ENCODE data around the gene GALNT18. TPM values are rescaled to one million over a fixed set of nuclear protein-coding genes. Genes with fewer than 3 reads are reported as not detected.
A peak's percentile ranks its signal among the peaks of the same experiment; 100 is the strongest.

GALNT18 gene
- total and polyA plus RNA-seq, 5 donors, result 17.5 to 32.2 (median 21.0) TPM

DNA sequence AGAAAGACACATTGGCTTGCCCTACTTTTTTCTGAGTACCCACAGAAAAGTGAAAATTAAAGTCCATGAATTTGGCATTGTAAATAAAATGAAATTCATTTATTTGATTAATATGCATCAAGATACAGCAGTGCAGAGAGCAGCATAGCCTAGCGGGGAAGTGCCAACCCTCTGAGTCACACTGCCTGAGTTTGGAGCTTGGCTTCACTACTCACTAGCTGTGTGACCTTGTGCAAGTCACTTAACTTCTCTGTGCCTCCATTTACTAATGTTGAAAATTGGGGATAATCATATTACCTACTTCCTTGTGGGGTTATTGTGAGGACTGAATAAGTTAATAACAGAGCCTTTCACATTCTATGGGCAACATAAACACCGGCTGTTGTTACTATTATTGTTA lies 157.2 kb downstream of the GALNT18 start:
- H3K4me1 ChIP-seq (ENCODE audit: control insufficient read depth, insufficient read depth, low read length), result peaks cover 21% of the 10 kb centered on the region
- ATAC-seq, result no peak
- H3K4me3 ChIP-seq (ENCODE audit: low read length), result no peak overlapping the region
- H3K27ac ChIP-seq (ENCODE audit: low read length), result no peak overlapping the region
- WGBS, result 97% methylated on average over 2 of the region's 2 CpGs
- no peak for DNase-seq
- H3K27me3 ChIP-seq (ENCODE audit: control insufficient read depth, insufficient read depth), result no peaks in the 10 kb centered on the region
- intact Hi-C loops (cut with DNase I), result no loop called here
- H3K9me3 ChIP-seq (ENCODE audit: control insufficient read depth, low read length), result no peaks in the 10 kb centered on the region

GRCh38 chr11:11463405-11463804 lies 158.4 kb downstream of the GALNT18 start:
- ATAC-seq, result no peak
- WGBS, result 63% methylated on average over 10 of the region's 10 CpGs
- intact Hi-C loops (cut with DNase I), result no loop called here
- no peak overlapping the region for H3K27ac ChIP-seq (ENCODE audit: low read length)
- H3K9me3 ChIP-seq (ENCODE audit: control insufficient read depth, low read length), result no peaks in the 10 kb centered on the region
- H3K4me1 ChIP-seq (ENCODE audit: control insufficient read depth, insufficient read depth, low read length), result peaks cover 14% of the 10 kb centered on the region
- no peak for DNase-seq
- no peak overlapping the region for H3K4me3 ChIP-seq (ENCODE audit: low read length)
- no peaks in the 10 kb centered on the region for H3K27me3 ChIP-seq (ENCODE audit: control insufficient read depth, insufficient read depth)

DNA sequence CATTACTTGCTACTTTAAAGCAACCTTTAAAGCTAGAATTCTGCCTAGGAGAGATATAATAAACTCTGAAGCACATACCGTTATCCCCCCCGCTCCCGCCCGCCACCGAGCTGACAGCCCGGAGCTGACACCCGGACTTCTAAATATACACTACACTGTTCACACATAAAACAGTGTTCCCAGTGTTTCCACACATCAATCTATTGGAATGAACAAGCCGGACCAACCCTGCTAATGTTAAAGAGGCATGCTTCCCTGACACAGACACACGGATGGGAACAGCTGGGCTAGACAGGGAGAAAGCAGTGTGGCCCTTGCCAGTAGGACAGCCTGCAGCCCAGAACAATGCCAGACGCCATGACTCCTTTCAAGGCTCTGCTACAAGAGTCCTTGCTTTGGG lies 160.3 kb downstream of the GALNT18 start:
- H3K4me1 ChIP-seq (ENCODE audit: control insufficient read depth, insufficient read depth, low read length), result peaks cover 12% of the 10 kb centered on the region
- intact Hi-C loops (cut with DNase I), result no loop called here
- DNase-seq, result peak in 2 of 3 donors; percentile 66 to 70
- no peaks in the 10 kb centered on the region for H3K9me3 ChIP-seq (ENCODE audit: control insufficient read depth, low read length)
- 23% methylated on average over 10 of the region's 10 CpGs for WGBS
- no peaks in the 10 kb centered on the region for H3K27me3 ChIP-seq (ENCODE audit: control insufficient read depth, insufficient read depth)
- H3K27ac ChIP-seq (ENCODE audit: low read length), result peak overlapping the region; percentile 85
- H3K4me3 ChIP-seq (ENCODE audit: low read length), result no peak overlapping the region
- peak; percentile 73 to 78 for ATAC-seq

GRCh38 chr11:11459578-11459977 lies 162.2 kb downstream of the GALNT18 start:
- H3K4me1 ChIP-seq (ENCODE audit: control insufficient read depth, insufficient read depth, low read length), result peaks cover 12% of the 10 kb centered on the region
- no peaks in the 10 kb centered on the region for H3K9me3 ChIP-seq (ENCODE audit: control insufficient read depth, low read length)
- no peak overlapping the region for H3K27ac ChIP-seq (ENCODE audit: low read length)
- 96% methylated on average over 3 of the region's 3 CpGs for WGBS
- intact Hi-C loops (cut with DNase I), result no loop called here
- no peak overlapping the region for H3K4me3 ChIP-seq (ENCODE audit: low read length)
- no peaks in the 10 kb centered on the region for H3K27me3 ChIP-seq (ENCODE audit: control insufficient read depth, insufficient read depth)
- DNase-seq (no peak), ATAC-seq (no peak)

- intact Hi-C loops (cut with DNase I), result no loop called here
- Histone ChIP-seq H3K4me3 (ENCODE audit: low read length) (no peak overlapping the region), H3K27ac (ENCODE audit: low read length) (no peak overlapping the region), H3K9me3 (ENCODE audit: control insufficient read depth, low read length) (no peaks in the 10 kb centered on the region), H3K27me3 (ENCODE audit: control insufficient read depth, insufficient read depth) (no peaks in the 10 kb centered on the region), H3K4me1 (ENCODE audit: control insufficient read depth, insufficient read depth, low read length) (peaks cover 12% of the 10 kb centered on the region)
- ATAC-seq (no peak), DNase-seq (no peak)
- WGBS, result 90% methylated on average over 9 of the region's 9 CpGs
Measured at GRCh38 chr11:11458485-11458884, 163.3 kb downstream of the GALNT18 start.

GRCh38 chr11:11458001-11458400 lies 163.8 kb downstream of the GALNT18 start:
- H3K4me1 ChIP-seq (ENCODE audit: control insufficient read depth, insufficient read depth, low read length), result peaks cover 12% of the 10 kb centered on the region
- H3K4me3 ChIP-seq (ENCODE audit: low read length), result no peak overlapping the region
- H3K9me3 ChIP-seq (ENCODE audit: control insufficient read depth, low read length), result no peaks in the 10 kb centered on the region
- no peak overlapping the region for H3K27ac ChIP-seq (ENCODE audit: low read length)
- WGBS, result 94% methylated on average over 5 of the region's 5 CpGs
- ATAC-seq, result no peak
- no peaks in the 10 kb centered on the region for H3K27me3 ChIP-seq (ENCODE audit: control insufficient read depth, insufficient read depth)
- DNase-seq, result no peak
- intact Hi-C loops (cut with DNase I), result no loop called here

DNA sequence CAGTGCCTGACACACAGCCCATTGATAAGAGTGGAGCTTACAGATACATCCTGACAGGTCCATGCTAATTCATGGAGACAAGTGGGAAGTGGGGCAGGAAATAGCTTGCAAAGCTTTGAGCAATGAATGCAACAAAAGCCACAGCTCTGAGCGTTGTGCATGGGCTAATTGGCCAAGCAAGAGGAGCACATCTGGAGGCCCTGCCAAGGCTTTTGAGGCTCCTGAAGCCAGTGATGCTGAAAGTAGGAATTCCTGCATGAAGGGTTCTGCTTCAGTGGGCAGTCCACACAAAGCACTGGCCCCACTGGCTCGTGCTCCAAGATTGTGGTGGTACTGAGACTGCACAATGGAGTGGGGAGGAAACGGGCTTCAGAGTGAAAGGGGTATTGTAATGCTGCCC lies 164.9 kb downstream of the GALNT18 start:
- no peak for ATAC-seq

GRCh38 chr11:11454671-11455223 lies 167.1 kb downstream of the GALNT18 start:
- 86% methylated on average over 3 of the region's 3 CpGs for WGBS
- ATAC-seq (no peak), DNase-seq (no peak)
- no peak overlapping the region for H3K4me3 ChIP-seq (ENCODE audit: low read length)
- intact Hi-C loops (cut with DNase I), result no loop called here
- no peak overlapping the region for H3K27ac ChIP-seq (ENCODE audit: low read length)
- no peaks in the 10 kb centered on the region for H3K4me1 ChIP-seq (ENCODE audit: control insufficient read depth, insufficient read depth, low read length)
- no peaks in the 10 kb centered on the region for H3K9me3 ChIP-seq (ENCODE audit: control insufficient read depth, low read length)
- H3K27me3 ChIP-seq (ENCODE audit: control insufficient read depth, insufficient read depth), result no peaks in the 10 kb centered on the region

More for the DNA sequence above, 164.9 kb downstream of the GALNT18 start:
- H3K27ac ChIP-seq (ENCODE audit: low read length), result no peak overlapping the region
- H3K4me3 ChIP-seq (ENCODE audit: low read length), result no peak overlapping the region
- no peaks in the 10 kb centered on the region for H3K27me3 ChIP-seq (ENCODE audit: control insufficient read depth, insufficient read depth)
- no peaks in the 10 kb centered on the region for H3K9me3 ChIP-seq (ENCODE audit: control insufficient read depth, low read length)
- WGBS, result 87% methylated on average over 3 of the region's 3 CpGs
- no peak for DNase-seq
- H3K4me1 ChIP-seq (ENCODE audit: control insufficient read depth, insufficient read depth, low read length), result peaks cover 11% of the 10 kb centered on the region
- intact Hi-C loops (cut with DNase I), result no loop called here

DNA sequence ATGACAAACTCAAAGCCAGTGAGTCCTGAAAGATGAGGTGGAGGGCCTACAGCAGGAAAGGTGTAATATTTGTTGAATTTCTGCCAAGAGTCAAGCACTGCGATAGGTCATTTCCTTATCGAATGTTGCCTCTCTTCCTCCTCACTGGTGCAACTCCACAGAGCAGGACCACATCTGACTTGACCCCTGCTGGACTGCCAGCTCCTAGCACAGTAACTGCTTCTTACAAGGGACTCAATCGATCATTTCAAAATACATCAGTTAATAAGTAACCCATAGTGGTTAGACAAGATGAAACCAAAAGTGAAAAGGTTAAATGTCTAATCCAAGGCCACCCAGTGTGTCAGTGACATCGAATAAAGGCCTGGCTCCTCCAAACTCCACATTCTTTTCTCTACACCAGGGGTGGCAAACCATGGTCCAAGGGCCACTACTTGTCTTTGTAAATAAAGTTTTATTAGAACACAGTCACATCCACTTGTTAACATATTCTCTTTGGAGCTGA lies 170.3 kb downstream of the GALNT18 start:
- Histone ChIP-seq H3K27me3 (ENCODE audit: control insufficient read depth, insufficient read depth) (no peaks in the 10 kb centered on the region), H3K27ac (ENCODE audit: low read length) (no peak overlapping the region), H3K4me3 (ENCODE audit: low read length) (no peak overlapping the region), H3K9me3 (ENCODE audit: control insufficient read depth, low read length) (no peaks in the 10 kb centered on the region), H3K4me1 (ENCODE audit: control insufficient read depth, insufficient read depth, low read length) (peaks cover 4% of the 10 kb centered on the region)
- intact Hi-C loops (cut with DNase I), result no loop called here
- DNase-seq, result no peak
- 71% methylated on average over 4 of the region's 4 CpGs for WGBS
- ATAC-seq, result no peak

- no peak overlapping the region for H3K27ac ChIP-seq (ENCODE audit: low read length)
- peaks cover 4% of the 10 kb centered on the region for H3K4me1 ChIP-seq (ENCODE audit: control insufficient read depth, insufficient read depth, low read length)
- ATAC-seq (no peak), DNase-seq (no peak)
- intact Hi-C loops (cut with DNase I), result no loop called here
- 75% methylated on average over 5 of the region's 5 CpGs for WGBS
- no peaks in the 10 kb centered on the region for H3K27me3 ChIP-seq (ENCODE audit: control insufficient read depth, insufficient read depth)
- H3K4me3 ChIP-seq (ENCODE audit: low read length), result no peak overlapping the region
- no peaks in the 10 kb centered on the region for H3K9me3 ChIP-seq (ENCODE audit: control insufficient read depth, low read length)
Measured at GRCh38 chr11:11450744-11451362, 171.0 kb downstream of the GALNT18 start.

GRCh38 chr11:11449327-11449726 lies 172.5 kb downstream of the GALNT18 start:
- Histone ChIP-seq H3K27ac (ENCODE audit: low read length) (no peak overlapping the region), H3K4me1 (ENCODE audit: control insufficient read depth, insufficient read depth, low read length) (peaks cover 8% of the 10 kb centered on the region), H3K27me3 (ENCODE audit: control insufficient read depth, insufficient read depth) (no peaks in the 10 kb centered on the region), H3K9me3 (ENCODE audit: control insufficient read depth, low read length) (no peaks in the 10 kb centered on the region), H3K4me3 (ENCODE audit: low read length) (no peak overlapping the region)
- ATAC-seq (no peak), DNase-seq (no peak)
- intact Hi-C loops (cut with DNase I), result no loop called here
- 90% methylated on average over 3 of the region's 3 CpGs for WGBS
